HG02885 (cell line): ENCODE measurements around the gene CCNYL1.

Experiments used
- ATAC-seq: cut with Tn5 transposase; IDR thresholded peaks from one replicate; pipeline ENCODE4 v1.9.1; 2021; ENCODE audit warnings: mild to moderate bottlenecking; ENCODE audit not compliant: unreplicated experiment, poor library complexity

Gene CCNYL1

GRCh38 chr2:207783514-207783913 lies 72.1 kb downstream of the CCNYL1 start:
- no peak for ATAC-seq

DNA sequence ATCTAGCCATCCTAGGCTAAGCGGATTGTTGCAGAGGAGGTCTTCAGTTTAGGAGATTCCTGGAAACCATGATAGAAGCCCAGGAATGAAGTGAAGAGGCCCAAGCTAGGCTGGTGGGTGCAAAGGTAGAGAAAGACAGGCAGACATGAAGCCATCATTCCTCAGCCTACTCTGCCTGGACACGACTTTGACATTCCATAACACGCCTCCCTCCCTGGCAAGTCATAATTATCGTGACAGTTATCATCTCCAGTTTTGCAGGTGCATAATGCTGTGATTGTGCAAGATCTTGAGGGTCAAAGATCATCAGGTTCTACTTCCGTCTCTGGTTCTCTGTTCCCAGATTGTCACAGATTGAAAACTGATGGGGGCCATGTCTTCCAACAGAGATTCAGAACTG lies 73.5 kb downstream of the CCNYL1 start:
- no peak for ATAC-seq

DNA sequence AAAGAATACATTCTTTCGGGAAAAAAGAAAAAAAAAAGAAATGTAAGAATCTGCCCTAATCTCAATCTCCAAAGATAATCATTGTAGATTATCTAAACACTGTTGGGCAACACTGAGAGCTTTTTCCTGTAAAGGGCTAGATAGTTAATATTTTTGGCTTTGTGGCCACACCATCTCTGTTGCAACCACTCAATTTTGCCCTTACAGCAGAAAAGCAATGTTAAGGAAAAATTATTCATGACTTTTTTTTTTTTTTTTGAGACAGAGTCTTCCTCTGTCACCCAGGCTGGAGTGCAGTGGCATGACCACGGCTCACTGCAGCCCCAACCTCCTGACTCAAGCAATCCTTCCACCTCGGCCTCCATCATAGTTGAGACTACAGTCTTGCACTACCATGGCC lies 75.6 kb downstream of the CCNYL1 start:
- no peak for ATAC-seq

DNA sequence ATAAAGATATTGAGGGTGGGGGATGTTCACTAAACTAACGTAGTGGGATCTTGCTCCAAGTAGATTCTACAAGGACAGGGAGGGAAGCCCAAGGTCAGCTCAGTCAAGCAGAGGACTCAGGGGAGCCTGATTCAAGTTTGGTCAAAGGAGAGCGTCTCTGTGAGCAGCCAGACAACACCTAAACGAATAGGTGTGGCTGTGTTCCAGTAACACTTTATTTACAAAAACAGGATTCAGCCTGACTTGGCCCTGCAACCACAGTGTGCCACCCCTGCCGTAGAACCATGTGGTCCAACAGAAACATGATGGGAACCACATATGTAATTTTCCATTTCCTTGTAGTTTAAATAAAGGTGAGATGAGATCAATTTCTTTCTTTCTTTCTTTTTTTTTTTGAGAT lies 76.4 kb downstream of the CCNYL1 start:
- no peak for ATAC-seq

DNA sequence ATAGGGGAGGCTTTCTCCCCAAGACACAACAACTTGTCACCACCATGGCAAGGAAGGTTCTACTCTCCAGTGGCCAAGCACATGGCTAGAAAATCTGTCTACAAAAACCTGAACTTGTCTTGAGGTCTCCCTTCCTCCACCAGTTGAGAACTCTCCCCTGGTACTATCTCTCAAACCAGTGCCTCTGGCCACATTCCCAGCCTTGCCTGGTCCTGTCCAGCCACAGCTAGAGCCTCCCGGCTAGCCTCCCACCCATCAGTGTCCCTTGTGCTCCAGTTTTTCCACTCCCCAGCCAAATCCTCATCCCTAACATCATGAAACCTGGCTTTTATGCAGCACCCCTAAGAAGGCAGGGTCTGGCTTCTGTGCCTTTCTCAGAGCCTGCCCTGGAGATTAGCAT lies 79.5 kb downstream of the CCNYL1 start:
- ATAC-seq = no peak

DNA sequence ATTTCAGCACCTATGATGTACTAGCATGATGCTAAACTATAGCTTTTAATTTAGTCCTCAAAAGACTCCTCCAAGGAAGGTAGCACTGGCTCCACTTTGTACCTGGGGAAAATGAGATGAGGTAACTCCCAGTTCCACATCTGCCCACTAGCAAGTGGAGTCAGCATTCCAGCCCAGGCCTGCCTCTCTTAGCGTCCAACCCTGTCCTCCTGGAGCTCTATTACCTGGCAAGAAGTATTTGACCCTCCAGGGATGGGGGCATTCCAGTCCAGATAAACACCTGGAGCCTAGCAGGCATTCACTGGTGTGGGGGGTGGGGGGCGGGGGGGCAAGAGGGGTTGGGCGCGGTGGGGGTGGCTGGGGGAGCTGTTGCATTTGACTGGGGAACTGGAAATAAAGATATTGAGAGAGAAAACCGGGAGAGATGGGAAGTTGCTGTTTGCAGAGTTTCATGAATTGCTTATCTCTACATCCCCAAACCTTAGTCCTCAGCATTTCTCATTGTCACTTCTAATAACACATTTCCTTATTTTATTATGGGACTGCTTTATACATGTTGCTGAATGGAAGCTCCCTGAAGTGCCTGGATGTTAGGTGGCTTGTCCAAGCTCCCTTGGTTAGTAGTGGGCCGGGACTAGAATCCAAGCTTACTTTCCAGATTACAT lies 80.3 kb downstream of the CCNYL1 start:
- no peak for ATAC-seq

DNA sequence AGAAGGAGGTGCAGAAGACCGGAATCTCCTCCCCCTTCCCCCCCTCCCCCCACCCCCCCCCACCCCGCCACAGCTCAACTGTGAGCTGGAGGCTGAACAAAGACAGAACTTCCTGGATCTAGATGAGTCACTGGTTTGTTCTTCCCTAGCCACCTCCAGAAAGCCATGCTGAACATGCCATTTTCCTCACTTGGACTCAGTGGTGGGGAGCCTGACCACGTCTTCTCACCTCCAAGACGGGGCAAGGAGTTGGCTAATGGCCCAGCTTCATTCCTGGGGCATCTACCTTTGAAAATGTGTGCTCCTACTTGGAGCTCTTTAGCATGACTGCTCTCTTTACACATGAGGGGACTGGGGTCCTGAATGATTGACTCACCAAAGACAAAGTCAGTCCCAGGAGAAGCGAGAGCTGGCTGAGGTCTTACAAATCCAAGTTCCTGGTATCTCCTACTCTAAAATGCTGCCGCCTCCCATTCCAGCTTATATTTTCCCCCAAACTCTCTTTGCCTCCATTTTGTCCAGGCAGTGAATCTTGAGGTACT lies 80.9 kb downstream of the CCNYL1 start:
- ATAC-seq = peak; percentile 46

- ATAC-seq = no peak
Observed at GRCh38 chr2:207796585-207797350, 85.3 kb downstream of the CCNYL1 start.

- ATAC-seq = no peak
Observed at GRCh38 chr2:207801259-207801658, 89.8 kb downstream of the CCNYL1 start.

- no peak for ATAC-seq
Observed at GRCh38 chr2:207802650-207803049, 91.2 kb downstream of the CCNYL1 start.
